DND-41 (cell line): Measurements from ENCODE around the gene KCNK4.

Experiments
- ATAC-seq: fragments of 200-7000 bp; cut with Tn5 transposase; 3 replicates; pipeline ENCODE4 v1.9.1; 2021; ENCODE audit warnings: low read depth; ENCODE audit not compliant: insufficient read depth
- DNase-seq: peaks from one replicate; pipeline ENCODE4 v3.0.0-alpha.2; 2020
- H2AFZ ChIP-seq: 2 replicates; pipeline ENCODE4 v1.6.0; 2012; ENCODE audit warnings: low read depth, low read length
- H3K27ac ChIP-seq: 2 replicates; pipeline ENCODE4 v1.5.1; 2012; ENCODE audit warnings: low read length, inconsistent platforms
- H3K27me3 ChIP-seq: fragments of 200-600 bp; sonication (generic); 2 replicates; pipeline ENCODE4 v1.6.0; 2012; ENCODE audit warnings: low read length, mild to moderate bottlenecking, inconsistent platforms; ENCODE audit not compliant: insufficient read depth, poor library complexity
- H3K36me3 ChIP-seq: 2 replicates; pipeline ENCODE4 v1.5.1; 2012; ENCODE audit warnings: low read length, inconsistent platforms; ENCODE audit not compliant: insufficient read depth
- H3K4me1 ChIP-seq: 2 replicates; pipeline ENCODE4 v1.5.1; 2012; ENCODE audit warnings: mild to moderate bottlenecking, low read length; ENCODE audit not compliant: insufficient read depth
- H3K4me2 ChIP-seq: 2 replicates; pipeline ENCODE4 v1.6.0; 2012; ENCODE audit warnings: mild to moderate bottlenecking, moderate library complexity, low read length, inconsistent platforms; ENCODE audit not compliant: insufficient read depth
- H3K4me3 ChIP-seq, 2 experiments: fragments of 200-600 bp in 1 of 2; shearing (Covaris generic) in 1 of 2; 2 replicates each; pipeline ENCODE4 v1.5.1; 2012 to 2016; ENCODE audit warnings: inconsistent platforms in 2 of 2, low read length in 2 of 2, mild to moderate bottlenecking in 2 of 2, low read depth in 1 of 2, moderate library complexity in 1 of 2
- H3K79me2 ChIP-seq: 2 replicates; pipeline ENCODE4 v1.6.0; 2012; ENCODE audit warnings: low read length, inconsistent platforms; ENCODE audit not compliant: insufficient read depth
- H3K9ac ChIP-seq: 2 replicates; pipeline ENCODE4 v1.6.0; 2012; ENCODE audit warnings: low read depth, mild to moderate bottlenecking, inconsistent platforms, low read length, moderate library complexity
- H3K9me3 ChIP-seq: 2 replicates; pipeline ENCODE4 v1.5.1; 2012; ENCODE audit warnings: low read length, moderate library complexity, mild to moderate bottlenecking, inconsistent platforms; ENCODE audit not compliant: insufficient read depth, severe bottlenecking
- H4K20me1 ChIP-seq: 2 replicates; pipeline ENCODE4 v1.6.0; 2012; ENCODE audit warnings: low read length; ENCODE audit not compliant: insufficient read depth
- CTCF ChIP-seq: IDR thresholded peaks from 2 replicates; pipeline ENCODE4 v1.5.1; 2012; ENCODE audit warnings: borderline replicate concordance, low read length, moderate library complexity, mild to moderate bottlenecking; ENCODE audit not compliant: poor library complexity, severe bottlenecking; ENCODE audit errors: extremely low read depth
- EZH2 ChIP-seq: IDR thresholded peaks from 3 replicates; pipeline ENCODE4 v1.6.1; 2012; ENCODE audit warnings: borderline replicate concordance, low read depth, mild to moderate bottlenecking, moderate library complexity, low read length, inconsistent platforms; ENCODE audit not compliant: severe bottlenecking

Gene KCNK4

GRCh38 chr11:64288353-64288750 lies 2.8 kb upstream of the KCNK4 start:
- peaks cover 19% of the 10 kb centered on the region for H3K79me2 ChIP-seq
- peaks cover 4% of the 10 kb centered on the region; the same call in 1 of the 2 replicates for H3K36me3 ChIP-seq
- no peak overlapping the region for H2AFZ ChIP-seq
- DNase-seq (no peak), ATAC-seq (no peak)
- H3K9ac ChIP-seq, result no peak overlapping the region
- H4K20me1 ChIP-seq, result no peaks in the 10 kb centered on the region; the same call in 1 of the 2 replicates
- H3K4me3 ChIP-seq, result no peak overlapping the region
- H3K27me3 ChIP-seq, result no peaks in the 10 kb centered on the region
- H3K4me2 ChIP-seq, result no peak overlapping the region
- TF ChIP-seq CTCF, result no peak
- no peak for TF ChIP-seq EZH2
- no peaks in the 10 kb centered on the region for H3K9me3 ChIP-seq
- peaks cover 31% of the 10 kb centered on the region for H3K4me1 ChIP-seq
- no peak overlapping the region for H3K27ac ChIP-seq

GRCh38 chr11:64289002-64289564 lies 2.0 kb upstream of the KCNK4 start:
- no peak overlapping the region for H3K27ac ChIP-seq
- H2AFZ ChIP-seq, result no peak overlapping the region
- no peak overlapping the region for H3K4me3 ChIP-seq
- H4K20me1 ChIP-seq, result no peaks in the 10 kb centered on the region; the same call in 1 of the 2 replicates
- H3K9ac ChIP-seq, result no peak overlapping the region
- DNase-seq, result no peak
- H3K36me3 ChIP-seq, result 0 out of 2 replicates have a peak, but pooled peaks cover 2% of the 10 kb centered on the region
- TF ChIP-seq EZH2 (no peak), CTCF (no peak)
- H3K27me3 ChIP-seq, result no peaks in the 10 kb centered on the region
- peaks cover 11% of the 10 kb centered on the region for H3K79me2 ChIP-seq
- H3K4me2 ChIP-seq, result no peak overlapping the region
- ATAC-seq, result no peak
- H3K9me3 ChIP-seq, result no peaks in the 10 kb centered on the region
- H3K4me1 ChIP-seq, result peaks cover 24% of the 10 kb centered on the region

GRCh38 chr11:64290352-64291261 lies 495 bp upstream of the KCNK4 start:
- Histone ChIP-seq H2AFZ (no peak overlapping the region), H3K27ac (no peak overlapping the region), H3K79me2 (peaks cover 8% of the 10 kb centered on the region; the same call in 1 of the 2 replicates), H3K27me3 (no peaks in the 10 kb centered on the region), H3K9ac (no peak overlapping the region), H3K9me3 (no peaks in the 10 kb centered on the region), H3K4me1 (peaks cover 22% of the 10 kb centered on the region), H3K36me3 (0 out of 2 replicates have a peak, but pooled peaks cover 2% of the 10 kb centered on the region), H3K4me3 (no peak overlapping the region), H4K20me1 (no peaks in the 10 kb centered on the region; the same call in 1 of the 2 replicates), H3K4me2 (no peak overlapping the region)
- TF ChIP-seq EZH2, result no peak
- TF ChIP-seq CTCF, result no peak
- ATAC-seq (no peak), DNase-seq (no peak)
